B cell (primary cell): Measurements from ENCODE around the gene CD38.

Experiments used
- CTCF ChIP-seq: fragments of 200-600 bp; IDR thresholded peaks from one replicate; pipeline ENCODE4 v1.8.0; 2022; ENCODE audit warnings: antibody characterized with exemption, mild to moderate bottlenecking
- EZH2 ChIP-seq: IDR thresholded peaks from 2 replicates; pipeline ENCODE4 v1.6.1; 2012; ENCODE audit warnings: borderline replicate concordance, low read depth, mild to moderate bottlenecking, moderate library complexity, low read length; ENCODE audit not compliant: insufficient read depth, poor library complexity, severe bottlenecking

- no peak for TF ChIP-seq CTCF
- no peak for TF ChIP-seq EZH2
These were observed 58.2 kb downstream of the CD38 start for GRCh38 chr4:15836362-15836761.
